DOHH2 (cell line): Measurements from ENCODE around the gene BMP6.

ENCODE experiments used
- EZH2phosphoT487 ChIP-seq: fragments of 200-600 bp; sonication (generic); IDR thresholded peaks from 2 replicates; pipeline ENCODE4 v1.6.1; 2017; ENCODE audit warnings: borderline replicate concordance, mild to moderate bottlenecking, antibody characterized with exemption, low read length, moderate library complexity, mixed read lengths
- TF ChIP-seq, protein P1 (sequence below): fragments of 200-600 bp; sonication (generic); IDR thresholded peaks from one replicate; pipeline ENCODE4 v1.5.1; 2014; ENCODE audit warnings: antibody characterized with exemption, mild to moderate bottlenecking, low read depth, low read length; ENCODE audit not compliant: poor library complexity, severe bottlenecking

DNA sequence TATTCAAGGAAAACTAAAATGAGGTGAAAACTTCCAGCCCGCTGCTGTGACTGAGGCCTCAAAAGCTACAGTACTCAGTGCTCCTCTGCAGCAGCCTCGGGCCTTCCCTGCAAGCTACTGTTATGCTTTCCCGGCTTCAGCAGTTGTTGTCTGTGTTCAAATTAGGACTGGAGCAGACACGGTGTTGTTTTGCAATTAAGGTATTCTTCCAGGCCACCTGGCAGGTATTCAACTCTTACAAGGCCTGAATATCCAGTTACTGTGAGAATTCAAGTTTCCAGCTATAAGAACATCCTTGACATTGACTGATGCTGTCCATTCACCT is 174.0 kb downstream of the BMP6 start:
- TF ChIP-seq, protein P1, sequence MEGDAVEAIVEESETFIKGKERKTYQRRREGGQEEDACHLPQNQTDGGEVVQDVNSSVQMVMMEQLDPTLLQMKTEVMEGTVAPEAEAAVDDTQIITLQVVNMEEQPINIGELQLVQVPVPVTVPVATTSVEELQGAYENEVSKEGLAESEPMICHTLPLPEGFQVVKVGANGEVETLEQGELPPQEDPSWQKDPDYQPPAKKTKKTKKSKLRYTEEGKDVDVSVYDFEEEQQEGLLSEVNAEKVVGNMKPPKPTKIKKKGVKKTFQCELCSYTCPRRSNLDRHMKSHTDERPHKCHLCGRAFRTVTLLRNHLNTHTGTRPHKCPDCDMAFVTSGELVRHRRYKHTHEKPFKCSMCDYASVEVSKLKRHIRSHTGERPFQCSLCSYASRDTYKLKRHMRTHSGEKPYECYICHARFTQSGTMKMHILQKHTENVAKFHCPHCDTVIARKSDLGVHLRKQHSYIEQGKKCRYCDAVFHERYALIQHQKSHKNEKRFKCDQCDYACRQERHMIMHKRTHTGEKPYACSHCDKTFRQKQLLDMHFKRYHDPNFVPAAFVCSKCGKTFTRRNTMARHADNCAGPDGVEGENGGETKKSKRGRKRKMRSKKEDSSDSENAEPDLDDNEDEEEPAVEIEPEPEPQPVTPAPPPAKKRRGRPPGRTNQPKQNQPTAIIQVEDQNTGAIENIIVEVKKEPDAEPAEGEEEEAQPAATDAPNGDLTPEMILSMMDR, result no peak
- TF ChIP-seq EZH2phosphoT487, result no peak
